Brain microvascular endothelial cell (primary cell): ENCODE data around the gene ZFR.

Source experiments
- DNase-seq: peaks from one replicate; pipeline ENCODE4 v3.0.0-alpha.2; 2020
- H3K27ac ChIP-seq: fragments of 250-450 bp; sonication (Bioruptor Pico); 2 replicates; pipeline ENCODE4 v1.5.1; 2020; ENCODE audit warnings: mild to moderate bottlenecking, moderate library complexity
- H3K27me3 ChIP-seq: fragments of 250-450 bp; sonication (Bioruptor Pico); replicated peaks from 2 replicates; pipeline ENCODE4 v1.5.1; 2020; ENCODE audit warnings: mild to moderate bottlenecking
- H3K36me3 ChIP-seq: fragments of 250-450 bp; sonication (Bioruptor Pico); replicated peaks from 2 replicates; pipeline ENCODE4 v1.5.1; 2020; ENCODE audit warnings: mild to moderate bottlenecking
- H3K4me3 ChIP-seq: 2 replicates; pipeline ENCODE4 v1.5.1; 2011; ENCODE audit warnings: low read depth, mild to moderate bottlenecking, control low read depth, low read length, moderate library complexity
- CTCF ChIP-seq: IDR thresholded peaks from 2 replicates; pipeline ENCODE4 v1.5.1; 2011; ENCODE audit warnings: low read depth, mild to moderate bottlenecking, moderate library complexity, low read length, control low read depth, inconsistent platforms; ENCODE audit errors: missing control alignments
- in situ Hi-C: cut with HindIII; loops from 2 replicates; pipeline ENCODE4 v1.10.0; 2017; ENCODE audit warnings: low sequenced_read_pairs, low pct_ligation_motif_present

Gene ZFR

DNA sequence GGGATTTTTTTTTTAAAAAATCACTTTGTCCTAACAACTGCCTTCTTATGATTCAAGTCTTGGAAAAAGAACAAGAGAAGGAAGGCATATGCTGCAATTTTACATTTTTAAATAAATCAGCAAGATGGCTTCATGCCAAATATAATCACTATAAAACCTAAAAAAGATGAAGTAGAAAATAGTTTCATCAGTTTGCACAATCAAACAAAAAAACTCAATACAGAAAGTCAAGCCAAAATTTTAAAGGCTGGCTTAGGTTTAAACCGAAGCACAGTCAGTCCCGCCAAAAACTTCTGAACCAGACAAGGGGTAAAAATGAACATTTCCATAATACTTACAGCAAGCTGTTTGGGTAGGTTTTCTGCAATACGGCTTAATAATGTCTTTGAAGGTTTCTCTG is 57.3 kb downstream of the ZFR start:
- Histone ChIP-seq H3K27me3 (no peaks in the 10 kb centered on the region), H3K36me3 (peaks cover 49% of the 10 kb centered on the region), H3K27ac (no peak overlapping the region), H3K4me3 (no peak overlapping the region)
- no peak for TF ChIP-seq CTCF
- no peak for DNase-seq
- in situ Hi-C loops = no loop called here

DNA sequence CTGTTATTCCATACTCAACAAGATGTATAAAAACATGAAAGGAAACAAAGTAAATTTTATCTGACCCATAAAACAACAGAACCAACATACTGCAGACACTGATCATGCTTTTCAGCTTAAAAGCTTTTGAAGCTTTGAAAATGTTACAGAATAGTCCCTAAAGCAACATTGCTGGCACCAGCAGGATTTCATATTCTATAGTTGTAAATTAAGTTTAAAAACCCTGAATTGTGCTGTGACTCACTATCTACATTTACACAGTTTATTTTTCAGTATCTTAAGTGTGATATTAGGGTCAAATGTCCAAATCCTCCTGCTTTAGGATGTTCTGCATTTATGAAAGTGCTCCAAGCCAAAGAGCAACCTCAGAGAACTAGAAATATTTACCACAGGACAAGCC is 59.9 kb downstream of the ZFR start:
- no peak for DNase-seq

DNA sequence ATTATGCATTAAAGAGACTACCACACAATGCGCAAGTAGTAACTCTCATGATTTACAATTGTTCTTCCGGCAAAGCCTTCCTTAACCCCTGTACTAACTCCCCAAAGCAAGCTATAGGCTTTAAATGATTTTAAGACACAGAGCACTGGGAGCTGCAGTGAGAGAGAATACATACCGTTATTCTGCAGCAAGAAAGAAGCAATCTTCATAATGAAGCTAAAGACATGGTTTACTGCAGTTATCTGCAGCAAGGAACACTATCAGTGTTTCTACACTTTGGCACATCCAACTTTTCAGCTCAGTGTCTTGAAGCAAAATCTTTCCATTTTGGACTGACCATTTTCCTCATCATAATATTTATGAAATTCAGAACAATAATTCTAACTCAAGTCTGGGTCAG is 61.0 kb downstream of the ZFR start:
- no peak for TF ChIP-seq CTCF
- Histone ChIP-seq H3K36me3 (peaks cover 40% of the 10 kb centered on the region), H3K4me3 (no peak overlapping the region), H3K27me3 (no peaks in the 10 kb centered on the region), H3K27ac (no peak overlapping the region)
- no peak for DNase-seq
- in situ Hi-C loops = no loop called here

More for the DNA sequence above, 59.9 kb downstream of the ZFR start:
- no peak for TF ChIP-seq CTCF
- peaks cover 46% of the 10 kb centered on the region for H3K36me3 ChIP-seq
- H3K27me3 ChIP-seq = no peaks in the 10 kb centered on the region
- in situ Hi-C loops = no loop called here
- H3K27ac ChIP-seq = no peak overlapping the region
- no peak overlapping the region for H3K4me3 ChIP-seq

DNA sequence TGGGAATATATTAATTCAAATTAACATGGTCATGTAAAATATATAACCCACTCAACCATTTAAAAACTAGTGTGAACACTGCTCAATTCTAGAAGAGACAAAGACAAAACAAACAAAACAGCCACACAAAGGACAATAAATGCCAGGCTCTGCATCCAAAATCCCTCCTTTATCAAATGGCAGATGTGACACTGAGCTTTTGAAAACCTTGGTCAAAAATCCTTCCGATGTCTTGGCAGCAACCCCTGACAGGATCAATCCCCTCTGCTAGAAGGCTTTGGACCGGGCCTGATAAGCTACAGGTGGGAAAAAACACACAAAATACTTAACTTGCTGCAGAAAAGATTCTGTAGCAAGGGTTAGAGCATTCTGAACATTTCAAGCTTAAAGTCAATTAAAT is 61.5 kb downstream of the ZFR start:
- no peak for TF ChIP-seq CTCF
- H3K36me3 ChIP-seq = peaks cover 36% of the 10 kb centered on the region
- no peaks in the 10 kb centered on the region for H3K27me3 ChIP-seq
- H3K27ac ChIP-seq = no peak overlapping the region
- DNase-seq = no peak
- H3K4me3 ChIP-seq = no peak overlapping the region
- in situ Hi-C loops = no loop called here

GRCh38 chr5:32379421-32379820 is 65.1 kb downstream of the ZFR start:
- no peak overlapping the region for H3K27ac ChIP-seq
- H3K4me3 ChIP-seq = no peak overlapping the region
- TF ChIP-seq CTCF = no peak
- in situ Hi-C loops = no loop called here
- H3K36me3 ChIP-seq = peaks cover 29% of the 10 kb centered on the region
- DNase-seq = no peak
- no peaks in the 10 kb centered on the region for H3K27me3 ChIP-seq

DNA sequence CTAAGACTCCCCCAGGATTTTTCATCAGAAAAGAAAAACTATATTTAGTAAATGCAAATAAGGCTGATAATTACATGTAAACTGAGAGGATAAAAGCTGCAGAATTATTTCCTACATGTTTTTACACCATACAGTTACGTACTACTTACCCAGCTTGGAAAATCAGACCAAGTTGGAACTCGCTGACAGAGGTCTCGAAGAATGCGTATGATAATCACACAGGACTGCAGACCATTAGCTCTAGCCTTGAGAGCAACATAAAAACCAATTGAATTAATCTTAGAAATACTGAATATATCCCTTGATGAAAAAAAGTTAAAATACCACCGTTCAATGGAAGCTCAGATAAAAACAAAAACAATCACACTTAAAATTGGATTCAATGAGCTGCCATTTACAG is 65.6 kb downstream of the ZFR start:
- H3K27me3 ChIP-seq = no peaks in the 10 kb centered on the region
- H3K27ac ChIP-seq = no peak overlapping the region
- H3K36me3 ChIP-seq = peaks cover 30% of the 10 kb centered on the region
- TF ChIP-seq CTCF = no peak
- in situ Hi-C loops = no loop called here
- no peak overlapping the region for H3K4me3 ChIP-seq
- DNase-seq = no peak
